Liver (tissue), 10 donors: ENCODE measurements around the gene NBPF20. TPM values are rescaled to one million over a fixed set of nuclear protein-coding genes. Genes with fewer than 3 reads are reported as not detected.
"Not testable (repeated sequence)": the region's sequence is repeated elsewhere in the genome, so short reads cannot be mapped to it uniquely, and the experiment has no call there.

ENCODE experiments used
- DNase-seq: peaks from one replicate; pipeline ENCODE4 v3.0.0-alpha.2; 2017; ENCODE audit warnings: low spot score
- H3K27ac ChIP-seq, 2 donors: one replicate each; pipeline ENCODE4 v1.7.0; 2013; ENCODE audit warnings: inconsistent platforms in 2 of 2, low read length in 2 of 2, control low read depth in 1 of 2, low read depth in 1 of 2, mild to moderate bottlenecking in 1 of 2
- H3K27me3 ChIP-seq, 4 donors: one replicate each; pipeline versions ENCODE4 v1.6.1 to v1.7.0; 2013; ENCODE audit warnings: low read length in 3 of 4, inconsistent platforms in 1 of 4, mild to moderate bottlenecking in 1 of 4, moderate library complexity in 1 of 4; ENCODE audit not compliant: control insufficient read depth in 4 of 4, insufficient read depth in 4 of 4
- H3K36me3 ChIP-seq, 4 donors: one replicate each; pipeline versions ENCODE4 v1.6.1 to v1.7.0; 2013; ENCODE audit warnings: low read length in 3 of 4, mild to moderate bottlenecking in 3 of 4, low read depth in 1 of 4, moderate library complexity in 1 of 4; ENCODE audit not compliant: control insufficient read depth in 4 of 4, insufficient read depth in 3 of 4
- H3K4me1 ChIP-seq, 4 donors: one replicate each; pipeline versions ENCODE4 v1.6.1 to v1.7.0; 2013; ENCODE audit warnings: low read length in 3 of 4, mild to moderate bottlenecking in 3 of 4, moderate library complexity in 1 of 4; ENCODE audit not compliant: control insufficient read depth in 4 of 4, insufficient read depth in 4 of 4
- H3K4me3 ChIP-seq, 3 donors: one replicate each; pipeline versions ENCODE4 v1.6.1 to v1.7.0; 2013; ENCODE audit warnings: low read length in 3 of 3, control low read depth in 1 of 3, low read depth in 1 of 3, mild to moderate bottlenecking in 1 of 3
- H3K9ac ChIP-seq, 2 donors: one replicate each; pipeline ENCODE4 v1.7.0; 2013; ENCODE audit warnings: low read length in 2 of 2, mild to moderate bottlenecking in 2 of 2, moderate library complexity in 2 of 2, control low read depth in 1 of 2, low read depth in 1 of 2
- H3K9me3 ChIP-seq, 4 donors: one replicate each; pipeline versions ENCODE4 v1.6.1 to v1.7.0; 2013; ENCODE audit warnings: low read length in 3 of 4; ENCODE audit not compliant: control insufficient read depth in 4 of 4
- RAD21 ChIP-seq, 2 donors: IDR thresholded peaks; 2 replicates each; pipeline ENCODE4 v1.6.1; 2016; ENCODE audit warnings: antibody characterized with exemption in 2 of 2, mild to moderate bottlenecking in 2 of 2
- WGBS: extraction: QIAGEN DNeasy Blood & Tissue Kit; methylation state at CpG from one replicate; pipeline ENCODE4 v1.1.7; 2013; 5-methylcytosine and 5-hydroxymethylcytosine counted together
- polyA plus RNA-seq, 2 donors: library from polyadenylated mRNA; stranded (reverse) in 1 of 2; unstranded in 1 of 2; fragments of 200-250 nt in 1 of 2; fragments of >200 nt in 1 of 2; fragmentation: Nextera tagmentation in 1 of 2; extraction: Ambion mirVana in 1 of 2; gene quantifications; one replicate each; pipeline versions ENCODE4 v1.2.1 to v1.2.3, GENCODE V29; 2013 to 2015
- small RNA-seq: library from RNA; depleted of rRNA; stranded (forward); fragments of <200 nt; gene quantifications from one replicate; pipeline ENCODE3, GENCODE V24; 2014
- total RNA-seq, 2 donors: library from RNA; depleted of rRNA; stranded (reverse); fragments of >200 nt; gene quantifications; one replicate each; pipeline ENCODE4 v1.2.3, GENCODE V29; 2014
- donor health status: healthy.
- donor health status: healthy.
- donor health status: healthy.
- donor health status: healthy.
- donor health status: healthy.

NBPF20 gene
- total and polyA plus RNA-seq, 4 donors = 0.98 to 8.2 (median 2.0) TPM

DNA sequence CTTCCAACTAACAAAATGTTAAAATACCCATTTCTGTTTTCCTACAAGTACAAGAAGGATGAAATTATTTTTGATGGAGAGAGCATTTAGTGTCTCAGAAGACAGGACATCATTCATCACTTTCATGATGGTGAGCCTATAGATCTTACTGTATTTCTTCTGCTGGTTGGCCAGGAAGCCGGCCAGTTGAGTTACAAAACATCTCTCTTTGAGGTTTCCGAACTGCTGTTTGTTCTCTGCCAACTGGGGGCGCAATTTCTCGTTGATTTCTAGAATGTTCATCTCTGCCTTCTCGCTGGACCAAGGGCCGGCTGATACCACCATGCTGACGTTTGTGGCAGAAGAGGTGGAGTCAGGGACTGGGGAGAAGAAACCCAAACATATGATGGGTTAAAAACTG is 20.5 kb downstream of the NBPF20 start:
- WGBS = 30% methylated on average over 4 of the region's 7 CpGs
- H3K4me3 ChIP-seq, H3K27ac ChIP-seq, DNase-seq, H3K36me3 ChIP-seq, H3K9me3 ChIP-seq, H3K27me3 ChIP-seq, H3K4me1 ChIP-seq, H3K9ac ChIP-seq: not testable (repeated sequence)
- peak in 1 of 2 donors; percentile 17 for TF ChIP-seq RAD21 (IDR thresholded peaks at IDR 0.05)

- H3K4me3 ChIP-seq, H3K36me3 ChIP-seq, H3K27ac ChIP-seq, DNase-seq, H3K4me1 ChIP-seq, H3K9ac ChIP-seq, H3K27me3 ChIP-seq, H3K9me3 ChIP-seq: not testable (repeated sequence)
- WGBS = 95% methylated on average over 6 of the region's 6 CpGs
Measured at GRCh38 chr1:145400701-145401100, 24.7 kb downstream of the NBPF20 start.

Small RNA genes lying within 50 kb of the gene (small RNA-seq; reads per million reads assigned to genes)
- 0.71 reads per million, percentile 69 among the genes with 10 or more reads in this experiment for gene RF00003

Other genes with a start within 250 kb of the NBPF20 start
- gene PPIAL4D, start 183.4 kb downstream of the NBPF20 start, total RNA-seq = not detected
- gene PPIAL4D, start 183.4 kb downstream of the NBPF20 start, polyA plus RNA-seq = not detected
- gene GPR89A, start 182.4 kb upstream of the NBPF20 start, total RNA-seq = 10 to 100 TPM; 27.2 to 28.4 TPM
- 10 to 100 TPM; 10.7 to 28.7 TPM for gene GPR89A, start 182.4 kb upstream of the NBPF20 start, polyA plus RNA-seq